ENCODE results near the gene PKP1. TPM values are rescaled to one million over a fixed set of nuclear protein-coding genes. Genes with fewer than 3 reads are reported as not detected.

Gene PKP1
- total and polyA plus RNA-seq, 2 experiments from 2014 or later = 0.19 to 0.83 TPM

DNA sequence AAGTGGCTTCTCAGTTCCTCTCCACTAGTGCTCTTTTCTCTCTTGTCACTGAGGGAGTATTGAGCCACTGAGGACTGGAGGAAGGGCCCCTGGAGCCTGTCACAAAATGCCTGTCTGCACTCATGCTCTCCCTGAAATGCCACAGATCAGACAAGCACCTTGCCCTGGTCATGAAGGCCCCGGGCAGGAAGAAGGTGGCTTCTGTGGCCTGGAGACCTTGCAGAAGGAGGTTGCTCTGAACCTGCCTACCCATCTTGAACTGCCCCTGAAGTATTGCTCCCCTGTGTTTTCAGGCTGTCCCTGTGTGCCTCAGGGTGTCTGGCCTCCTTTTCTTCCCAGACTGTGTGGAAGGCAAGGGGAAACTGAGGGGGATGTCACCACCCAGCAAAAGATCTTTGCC lies 3.1 kb downstream of the PKP1 start (continued):
- TF ChIP-seq, protein P1, sequence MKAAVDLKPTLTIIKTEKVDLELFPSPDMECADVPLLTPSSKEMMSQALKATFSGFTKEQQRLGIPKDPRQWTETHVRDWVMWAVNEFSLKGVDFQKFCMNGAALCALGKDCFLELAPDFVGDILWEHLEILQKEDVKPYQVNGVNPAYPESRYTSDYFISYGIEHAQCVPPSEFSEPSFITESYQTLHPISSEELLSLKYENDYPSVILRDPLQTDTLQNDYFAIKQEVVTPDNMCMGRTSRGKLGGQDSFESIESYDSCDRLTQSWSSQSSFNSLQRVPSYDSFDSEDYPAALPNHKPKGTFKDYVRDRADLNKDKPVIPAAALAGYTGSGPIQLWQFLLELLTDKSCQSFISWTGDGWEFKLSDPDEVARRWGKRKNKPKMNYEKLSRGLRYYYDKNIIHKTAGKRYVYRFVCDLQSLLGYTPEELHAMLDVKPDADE (IDR thresholded peaks at IDR 0.05) = no peak
- TF ChIP-seq, protein P2, sequence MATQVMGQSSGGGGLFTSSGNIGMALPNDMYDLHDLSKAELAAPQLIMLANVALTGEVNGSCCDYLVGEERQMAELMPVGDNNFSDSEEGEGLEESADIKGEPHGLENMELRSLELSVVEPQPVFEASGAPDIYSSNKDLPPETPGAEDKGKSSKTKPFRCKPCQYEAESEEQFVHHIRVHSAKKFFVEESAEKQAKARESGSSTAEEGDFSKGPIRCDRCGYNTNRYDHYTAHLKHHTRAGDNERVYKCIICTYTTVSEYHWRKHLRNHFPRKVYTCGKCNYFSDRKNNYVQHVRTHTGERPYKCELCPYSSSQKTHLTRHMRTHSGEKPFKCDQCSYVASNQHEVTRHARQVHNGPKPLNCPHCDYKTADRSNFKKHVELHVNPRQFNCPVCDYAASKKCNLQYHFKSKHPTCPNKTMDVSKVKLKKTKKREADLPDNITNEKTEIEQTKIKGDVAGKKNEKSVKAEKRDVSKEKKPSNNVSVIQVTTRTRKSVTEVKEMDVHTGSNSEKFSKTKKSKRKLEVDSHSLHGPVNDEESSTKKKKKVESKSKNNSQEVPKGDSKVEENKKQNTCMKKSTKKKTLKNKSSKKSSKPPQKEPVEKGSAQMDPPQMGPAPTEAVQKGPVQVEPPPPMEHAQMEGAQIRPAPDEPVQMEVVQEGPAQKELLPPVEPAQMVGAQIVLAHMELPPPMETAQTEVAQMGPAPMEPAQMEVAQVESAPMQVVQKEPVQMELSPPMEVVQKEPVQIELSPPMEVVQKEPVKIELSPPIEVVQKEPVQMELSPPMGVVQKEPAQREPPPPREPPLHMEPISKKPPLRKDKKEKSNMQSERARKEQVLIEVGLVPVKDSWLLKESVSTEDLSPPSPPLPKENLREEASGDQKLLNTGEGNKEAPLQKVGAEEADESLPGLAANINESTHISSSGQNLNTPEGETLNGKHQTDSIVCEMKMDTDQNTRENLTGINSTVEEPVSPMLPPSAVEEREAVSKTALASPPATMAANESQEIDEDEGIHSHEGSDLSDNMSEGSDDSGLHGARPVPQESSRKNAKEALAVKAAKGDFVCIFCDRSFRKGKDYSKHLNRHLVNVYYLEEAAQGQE (IDR thresholded peaks at IDR 0.05; ENCODE audit: unreplicated experiment) = no peak
- TF ChIP-seq STAT1 (IDR thresholded peaks at IDR 0.05; ENCODE audit: unreplicated experiment) = no peak
- no peak for TF ChIP-seq NANOG (IDR thresholded peaks at IDR 0.05; ENCODE audit: borderline replicate concordance)

DNA sequence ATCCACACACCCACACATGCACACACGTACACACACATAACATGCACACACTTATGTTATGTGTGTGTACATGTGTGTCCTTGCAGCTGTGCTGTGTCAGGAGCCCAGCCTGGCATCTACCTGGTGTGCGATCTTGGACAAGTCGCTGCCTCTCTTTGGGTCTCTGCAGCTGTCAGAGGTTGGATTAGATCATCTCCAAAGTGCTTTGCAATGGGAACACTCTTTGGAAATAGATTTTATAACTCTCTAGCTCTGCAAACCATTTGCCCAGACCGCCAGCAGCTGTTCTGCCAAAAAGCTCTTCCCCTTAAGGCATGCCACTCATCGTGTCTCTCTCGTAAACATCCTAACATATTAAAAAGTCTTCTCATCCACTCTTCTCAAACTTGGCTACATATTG lies 4.7 kb downstream of the PKP1 start:
- Histone ChIP-seq H3K27me3 (ENCODE audit: insufficient read depth) (peaks cover 26% of the 10 kb centered on the region), H3F3A (replicated peaks; ENCODE audit: low read depth) (no peaks in the 10 kb centered on the region), H3K4me2 (no peak overlapping the region), H4K20me1 (replicated peaks; ENCODE audit: insufficient read depth) (no peaks in the 10 kb centered on the region), H3K79me2 (replicated peaks; ENCODE audit: insufficient read depth) (no peaks in the 10 kb centered on the region), H3K9me2 (ENCODE audit: insufficient read depth) (no peaks in the 10 kb centered on the region), H3K36me3 (ENCODE audit: insufficient read depth) (no peaks in the 10 kb centered on the region), H2AFZ (no peak overlapping the region), H3K4me3 (no peak overlapping the region), H3K4me1 (ENCODE audit: insufficient read depth) (peaks cover 4% of the 10 kb centered on the region; the same call in 1 of the 2 replicates), H3K27ac (ENCODE audit: low read depth) (no peak overlapping the region)
- no peaks in the 10 kb centered on the region for H3K9me3 Mint-ChIP-seq
- peaks cover 24% of the 10 kb centered on the region for H3K4me1 Mint-ChIP-seq
- DNase-seq (ENCODE audit: low spot score) = no peak
- no peak overlapping the region for H3K27ac Mint-ChIP-seq
- ATAC-seq = no peak
- H3K27me3 Mint-ChIP-seq (ENCODE audit: insufficient read depth, low read depth, poor library complexity) = peaks cover 14% of the 10 kb centered on the region
- H3K4me3 Mint-ChIP-seq = no peak overlapping the region
- no peaks in the 10 kb centered on the region for H3K36me3 Mint-ChIP-seq (ENCODE audit: low read depth)
- TF ChIP-seq ZNF331 (CRISPR knock-in tag; IDR thresholded peaks at IDR 0.05; ENCODE audit: low read depth) (no peak), STAT1 (IDR thresholded peaks at IDR 0.05; ENCODE audit: unreplicated experiment) (no peak), POLR2AphosphoS5 (IDR thresholded peaks at IDR 0.05; ENCODE audit: low read depth) (no peak), JUNB (IDR thresholded peaks at IDR 0.05; ENCODE audit: unreplicated experiment) (no peak), EZH2phosphoT487 (IDR thresholded peaks at IDR 0.05; ENCODE audit: unreplicated experiment) (no peak), CREB1 (CRISPR knock-in tag; IDR thresholded peaks at IDR 0.05; ENCODE audit: low read depth) (no peak)
- TF ChIP-seq, protein P3, sequence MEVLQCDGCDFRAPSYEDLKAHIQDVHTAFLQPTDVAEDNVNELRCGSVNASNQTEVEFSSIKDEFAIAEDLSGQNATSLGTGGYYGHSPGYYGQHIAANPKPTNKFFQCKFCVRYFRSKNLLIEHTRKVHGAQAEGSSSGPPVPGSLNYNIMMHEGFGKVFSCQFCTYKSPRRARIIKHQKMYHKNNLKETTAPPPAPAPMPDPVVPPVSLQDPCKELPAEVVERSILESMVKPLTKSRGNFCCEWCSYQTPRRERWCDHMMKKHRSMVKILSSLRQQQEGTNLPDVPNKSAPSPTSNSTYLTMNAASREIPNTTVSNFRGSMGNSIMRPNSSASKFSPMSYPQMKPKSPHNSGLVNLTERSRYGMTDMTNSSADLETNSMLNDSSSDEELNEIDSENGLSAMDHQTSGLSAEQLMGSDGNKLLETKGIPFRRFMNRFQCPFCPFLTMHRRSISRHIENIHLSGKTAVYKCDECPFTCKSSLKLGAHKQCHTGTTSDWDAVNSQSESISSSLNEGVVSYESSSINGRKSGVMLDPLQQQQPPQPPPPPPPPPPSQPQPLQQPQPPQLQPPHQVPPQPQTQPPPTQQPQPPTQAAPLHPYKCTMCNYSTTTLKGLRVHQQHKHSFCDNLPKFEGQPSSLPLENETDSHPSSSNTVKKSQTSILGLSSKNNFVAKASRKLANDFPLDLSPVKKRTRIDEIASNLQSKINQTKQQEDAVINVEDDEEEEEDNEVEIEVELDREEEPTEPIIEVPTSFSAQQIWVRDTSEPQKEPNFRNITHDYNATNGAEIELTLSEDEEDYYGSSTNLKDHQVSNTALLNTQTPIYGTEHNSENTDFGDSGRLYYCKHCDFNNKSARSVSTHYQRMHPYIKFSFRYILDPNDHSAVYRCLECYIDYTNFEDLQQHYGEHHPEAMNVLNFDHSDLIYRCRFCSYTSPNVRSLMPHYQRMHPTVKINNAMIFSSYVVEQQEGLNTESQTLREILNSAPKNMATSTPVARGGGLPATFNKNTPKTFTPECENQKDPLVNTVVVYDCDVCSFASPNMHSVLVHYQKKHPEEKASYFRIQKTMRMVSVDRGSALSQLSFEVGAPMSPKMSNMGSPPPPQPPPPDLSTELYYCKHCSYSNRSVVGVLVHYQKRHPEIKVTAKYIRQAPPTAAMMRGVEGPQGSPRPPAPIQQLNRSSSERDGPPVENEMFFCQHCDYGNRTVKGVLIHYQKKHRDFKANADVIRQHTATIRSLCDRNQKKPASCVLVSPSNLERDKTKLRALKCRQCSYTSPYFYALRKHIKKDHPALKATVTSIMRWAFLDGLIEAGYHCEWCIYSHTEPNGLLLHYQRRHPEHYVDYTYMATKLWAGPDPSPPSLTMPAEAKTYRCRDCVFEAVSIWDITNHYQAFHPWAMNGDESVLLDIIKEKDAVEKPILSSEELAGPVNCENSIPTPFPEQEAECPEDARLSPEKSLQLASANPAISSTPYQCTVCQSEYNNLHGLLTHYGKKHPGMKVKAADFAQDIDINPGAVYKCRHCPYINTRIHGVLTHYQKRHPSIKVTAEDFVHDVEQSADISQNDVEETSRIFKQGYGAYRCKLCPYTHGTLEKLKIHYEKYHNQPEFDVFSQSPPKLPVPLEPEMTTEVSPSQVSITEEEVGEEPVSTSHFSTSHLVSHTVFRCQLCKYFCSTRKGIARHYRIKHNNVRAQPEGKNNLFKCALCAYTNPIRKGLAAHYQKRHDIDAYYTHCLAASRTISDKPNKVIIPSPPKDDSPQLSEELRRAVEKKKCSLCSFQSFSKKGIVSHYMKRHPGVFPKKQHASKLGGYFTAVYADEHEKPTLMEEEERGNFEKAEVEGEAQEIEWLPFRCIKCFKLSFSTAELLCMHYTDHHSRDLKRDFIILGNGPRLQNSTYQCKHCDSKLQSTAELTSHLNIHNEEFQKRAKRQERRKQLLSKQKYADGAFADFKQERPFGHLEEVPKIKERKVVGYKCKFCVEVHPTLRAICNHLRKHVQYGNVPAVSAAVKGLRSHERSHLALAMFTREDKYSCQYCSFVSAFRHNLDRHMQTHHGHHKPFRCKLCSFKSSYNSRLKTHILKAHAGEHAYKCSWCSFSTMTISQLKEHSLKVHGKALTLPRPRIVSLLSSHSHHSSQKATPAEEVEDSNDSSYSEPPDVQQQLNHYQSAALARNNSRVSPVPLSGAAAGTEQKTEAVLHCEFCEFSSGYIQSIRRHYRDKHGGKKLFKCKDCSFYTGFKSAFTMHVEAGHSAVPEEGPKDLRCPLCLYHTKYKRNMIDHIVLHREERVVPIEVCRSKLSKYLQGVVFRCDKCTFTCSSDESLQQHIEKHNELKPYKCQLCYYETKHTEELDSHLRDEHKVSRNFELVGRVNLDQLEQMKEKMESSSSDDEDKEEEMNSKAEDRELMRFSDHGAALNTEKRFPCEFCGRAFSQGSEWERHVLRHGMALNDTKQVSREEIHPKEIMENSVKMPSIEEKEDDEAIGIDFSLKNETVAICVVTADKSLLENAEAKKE (CRISPR knock-in tag; IDR thresholded peaks at IDR 0.05) = no peak
- TF ChIP-seq, protein P1 (IDR thresholded peaks at IDR 0.05) = no peak
